Endothelial cell (in vitro differentiated cells): ENCODE results near the gene GALNT11. TPM values are rescaled to one million over a fixed set of nuclear protein-coding genes. Genes with fewer than 3 reads are reported as not detected.

Source experiments
- DNase-seq: peaks from one replicate; pipeline ENCODE4 v3.0.0; 2021; ENCODE audit warnings: low spot score
- H3K27ac Mint-ChIP-seq: one replicate; pipeline ENCODE4 v1.8.0; 2021; ENCODE audit warnings: mixed read lengths, inconsistent platforms; ENCODE audit not compliant: unreplicated experiment
- H3K27me3 Mint-ChIP-seq: one replicate; pipeline ENCODE4 v1.8.0; 2021; ENCODE audit warnings: mild to moderate bottlenecking, moderate library complexity, mixed read lengths, inconsistent platforms; ENCODE audit not compliant: unreplicated experiment
- H3K36me3 Mint-ChIP-seq: one replicate; pipeline ENCODE4 v1.8.0; 2021; ENCODE audit warnings: mild to moderate bottlenecking, low read depth, mixed read lengths, inconsistent platforms; ENCODE audit not compliant: unreplicated experiment
- H3K4me1 Mint-ChIP-seq: one replicate; pipeline ENCODE4 v1.8.0; 2021; ENCODE audit warnings: mild to moderate bottlenecking, mixed read lengths, inconsistent platforms; ENCODE audit not compliant: unreplicated experiment
- H3K4me3 Mint-ChIP-seq: one replicate; pipeline ENCODE4 v1.8.0; 2021; ENCODE audit warnings: mild to moderate bottlenecking, mixed read lengths, inconsistent platforms; ENCODE audit not compliant: unreplicated experiment
- H3K9me3 Mint-ChIP-seq: one replicate; pipeline ENCODE4 v1.8.0; 2021; ENCODE audit warnings: mixed read lengths, inconsistent platforms; ENCODE audit not compliant: unreplicated experiment
- CTCF ChIP-seq: fragments of 200-600 bp; sonication (generic); IDR thresholded peaks from one replicate; pipeline ENCODE4 v1.5.0; 2021; ENCODE audit warnings: antibody characterized with exemption; ENCODE audit not compliant: unreplicated experiment
- total RNA-seq: library from RNA; stranded (reverse); fragmentation: NEBNext Ultra II Directional; extraction: Animal tissue kit (Norgen Biotek cat#: 25700); gene quantifications from one replicate; pipeline ENCODE4 v1.2.1, GENCODE V29; 2021; ENCODE audit not compliant: unreplicated experiment

The GALNT11 gene
- total RNA-seq, 1 donor from 2014 or later: 21.2 TPM

- Mint-ChIP-seq H3K27ac (no peak overlapping the region), H3K4me3 (no peak overlapping the region), H3K27me3 (peaks cover 4% of the 10 kb centered on the region), H3K36me3 (peaks cover 64% of the 10 kb centered on the region), H3K4me1 (no peaks in the 10 kb centered on the region), H3K9me3 (no peaks in the 10 kb centered on the region)
- no peak for TF ChIP-seq CTCF
- no peak for DNase-seq
Measured at GRCh38 chr7:152127229-152127628, 101.8 kb downstream of the GALNT11 start.

DNA sequence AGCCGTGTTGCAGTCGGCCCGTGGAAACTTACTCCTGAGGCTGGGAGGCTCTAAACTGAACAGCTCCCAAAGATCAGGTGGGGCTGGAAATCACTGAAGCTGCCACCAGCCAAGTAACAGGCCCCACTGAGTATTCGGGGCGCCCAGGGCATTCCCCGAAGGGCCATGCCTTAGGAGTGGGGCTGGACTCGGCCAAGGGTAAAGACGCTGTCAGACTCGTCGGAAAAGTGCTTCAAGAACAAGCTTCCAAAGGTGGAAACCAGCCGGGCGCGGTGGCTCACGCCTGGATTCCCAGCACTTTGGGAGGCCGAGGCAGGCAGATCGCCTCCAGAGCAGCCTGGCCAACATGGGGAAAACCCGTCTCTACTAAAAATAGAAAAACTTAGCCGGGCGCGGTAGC is 102.8 kb downstream of the GALNT11 start:
- Mint-ChIP-seq H3K4me1 (no peaks in the 10 kb centered on the region), H3K27me3 (peaks cover 3% of the 10 kb centered on the region), H3K4me3 (no peak overlapping the region), H3K36me3 (peaks cover 63% of the 10 kb centered on the region), H3K9me3 (no peaks in the 10 kb centered on the region), H3K27ac (no peak overlapping the region)
- no peak for TF ChIP-seq CTCF
- DNase-seq: no peak

DNA sequence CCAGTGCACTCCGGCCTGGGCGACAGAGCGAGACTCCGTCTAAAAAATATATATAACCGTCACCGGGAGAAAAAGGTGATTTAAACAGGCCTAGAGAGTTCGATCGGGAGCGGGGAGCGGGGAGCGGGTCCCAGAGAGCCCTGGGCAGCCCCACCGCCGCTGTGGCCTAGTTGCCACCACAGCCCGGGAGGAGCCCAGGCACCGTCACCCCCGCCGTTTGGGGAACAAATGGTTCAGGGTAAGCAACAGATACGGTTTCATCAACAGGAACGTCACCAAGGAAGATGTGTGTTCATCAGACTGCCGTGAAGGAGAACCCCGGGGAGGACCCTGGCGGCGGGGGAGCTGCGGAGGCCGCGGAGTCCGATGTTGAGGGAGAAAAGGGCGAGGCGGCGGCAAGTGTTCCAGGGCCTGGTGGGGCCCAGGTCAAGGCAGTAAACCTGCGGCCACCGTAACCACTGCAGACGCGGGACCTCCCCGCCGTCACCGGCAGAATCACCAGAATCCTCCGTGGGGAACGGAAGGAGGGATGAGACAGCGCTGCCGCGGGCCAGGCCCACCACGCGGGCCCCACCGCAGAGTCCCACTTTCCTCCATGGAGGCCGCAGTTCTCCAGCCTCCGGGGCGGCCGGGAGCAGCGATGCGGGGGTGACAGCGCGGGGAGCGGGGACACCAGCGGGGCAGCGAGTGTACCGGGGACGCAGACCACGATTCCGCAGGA is 103.4 kb downstream of the GALNT11 start:
- Mint-ChIP-seq H3K4me3 (no peak overlapping the region), H3K4me1 (no peaks in the 10 kb centered on the region), H3K9me3 (no peaks in the 10 kb centered on the region), H3K27me3 (peaks cover 3% of the 10 kb centered on the region), H3K27ac (no peak overlapping the region), H3K36me3 (peaks cover 61% of the 10 kb centered on the region)
- no peak for DNase-seq
- TF ChIP-seq CTCF: no peak

DNA sequence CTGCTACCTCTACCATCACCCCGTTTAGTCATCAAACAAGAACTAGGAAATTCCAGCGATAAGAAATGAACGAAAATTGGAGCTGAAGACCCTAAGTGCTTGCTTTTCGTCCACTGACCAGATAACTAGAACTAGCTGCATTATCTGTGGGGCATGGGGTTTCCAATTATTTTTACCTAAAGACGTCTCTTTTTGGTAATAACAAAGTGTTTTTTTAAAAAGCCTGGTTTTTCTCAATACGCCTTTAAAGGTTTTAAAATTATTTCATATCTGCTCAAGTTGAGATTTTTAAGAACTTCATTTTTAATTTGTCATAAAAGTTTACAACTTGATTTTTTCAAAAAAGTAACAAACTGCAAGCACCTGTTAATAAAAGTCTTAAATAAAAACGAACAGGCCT is 104.2 kb downstream of the GALNT11 start:
- no peak for TF ChIP-seq CTCF
- no peak for DNase-seq
- H3K4me3 Mint-ChIP-seq: no peak overlapping the region
- H3K36me3 Mint-ChIP-seq: peaks cover 59% of the 10 kb centered on the region
- no peaks in the 10 kb centered on the region for H3K4me1 Mint-ChIP-seq
- H3K27ac Mint-ChIP-seq: no peak overlapping the region
- H3K9me3 Mint-ChIP-seq: no peaks in the 10 kb centered on the region
- H3K27me3 Mint-ChIP-seq: peaks cover 3% of the 10 kb centered on the region
